ES-I3 (cell line): ENCODE measurements around the gene HAS3.

ENCODE experiments used
- H3K36me3 ChIP-seq: 2 replicates; pipeline ENCODE4 v1.6.1; 2013; ENCODE audit warnings: mild to moderate bottlenecking, low read length, control low read depth, moderate library complexity; ENCODE audit not compliant: insufficient read depth
- H3K4me1 ChIP-seq: 2 replicates; pipeline ENCODE4 v1.6.1; 2013; ENCODE audit warnings: mild to moderate bottlenecking, control low read depth, low read length; ENCODE audit not compliant: insufficient read depth
- H3K9ac ChIP-seq: 2 replicates; pipeline ENCODE4 v1.6.1; 2013; ENCODE audit warnings: low read depth, mild to moderate bottlenecking, low read length, moderate library complexity
- H3K9me3 ChIP-seq: 2 replicates; pipeline ENCODE4 v1.6.1; 2013; ENCODE audit warnings: mild to moderate bottlenecking, low read length, moderate library complexity; ENCODE audit not compliant: control insufficient read depth, insufficient read depth

HAS3 gene

DNA sequence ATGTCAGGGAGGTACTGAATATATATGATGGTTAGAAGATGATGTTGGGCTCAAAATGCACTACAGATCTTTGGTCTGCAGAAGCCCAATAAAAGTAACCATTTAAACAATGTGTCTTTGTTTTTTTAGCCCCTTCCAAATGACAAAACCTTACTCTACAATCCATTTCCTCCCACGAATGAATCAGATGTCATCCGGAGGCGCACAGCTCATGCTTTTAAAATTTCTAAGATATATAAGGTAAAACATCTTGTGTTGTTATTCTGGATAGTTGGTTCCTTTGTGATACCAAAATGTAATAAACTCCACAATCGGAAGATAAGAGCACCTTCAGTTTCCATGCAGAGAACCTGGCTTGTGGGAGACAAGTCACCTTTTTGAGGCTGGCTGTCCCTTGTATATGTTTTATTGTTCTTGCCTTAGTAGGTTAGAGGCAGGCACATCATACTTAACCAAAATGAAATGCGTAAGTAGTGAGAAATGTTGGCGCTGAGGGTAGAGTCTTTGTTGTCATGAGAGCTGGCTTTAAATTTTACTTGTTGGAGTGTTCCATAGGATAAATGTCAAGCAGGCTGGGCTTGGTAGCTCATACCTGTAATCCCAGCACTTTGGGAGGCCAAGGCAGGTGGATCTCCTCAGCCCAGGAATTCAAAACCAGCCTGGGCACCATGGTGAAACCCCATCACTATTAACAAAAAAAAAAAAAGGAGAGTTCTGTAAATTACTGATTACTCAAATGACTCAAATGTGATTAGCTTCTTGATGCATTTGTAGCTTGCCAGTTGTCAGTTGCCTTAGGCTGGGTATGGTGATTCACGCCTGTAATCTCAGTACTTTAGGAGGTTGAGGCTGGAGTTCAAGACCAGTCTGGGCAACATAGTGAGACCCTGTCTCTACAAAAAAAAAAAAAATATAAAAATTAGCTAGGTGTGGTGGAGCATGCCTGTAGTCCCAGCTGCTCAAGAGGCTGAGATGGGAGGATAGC, 61.8 kb downstream of the HAS3 start:
- no peak overlapping the region for H3K9ac ChIP-seq
- no peaks in the 10 kb centered on the region for H3K9me3 ChIP-seq
- H3K4me1 ChIP-seq = peaks cover 9% of the 10 kb centered on the region
- peaks cover 42% of the 10 kb centered on the region for H3K36me3 ChIP-seq
